Measurements from ENCODE around the gene PPP4R4.
"Not testable (repeated sequence)": the region's sequence is repeated elsewhere in the genome, so short reads cannot be mapped to it uniquely, and the experiment has no call there.

The PPP4R4 gene

DNA sequence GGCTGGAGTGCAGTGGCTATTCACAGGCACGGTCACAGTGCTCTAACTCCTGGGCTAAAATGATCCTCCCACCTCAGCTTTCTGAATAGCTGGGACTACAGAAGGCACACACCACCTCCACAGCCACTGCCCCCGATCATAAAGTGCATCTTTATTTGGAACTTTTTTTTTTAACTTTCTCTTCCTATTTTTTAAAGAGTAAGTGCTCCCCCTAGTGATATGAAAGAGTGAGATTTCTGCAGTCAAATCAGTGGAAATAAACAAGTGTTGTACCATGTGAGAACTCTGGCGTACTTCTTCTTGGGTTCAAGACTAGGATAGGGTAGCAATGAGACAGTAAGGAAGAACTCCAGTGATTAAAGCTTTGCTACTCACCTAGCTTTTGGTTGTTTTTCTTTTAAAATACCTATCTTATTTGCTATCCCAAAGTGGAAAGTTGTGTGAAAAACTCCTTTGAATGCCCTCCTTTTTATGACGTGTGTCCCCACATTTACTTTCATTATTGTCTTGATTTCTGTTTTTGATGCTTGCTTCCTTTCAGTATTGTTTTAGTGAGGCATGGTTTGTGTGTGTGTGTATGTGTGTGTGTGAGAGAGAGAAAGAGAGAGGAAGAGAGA is 6.6 kb downstream of the PPP4R4 start:
- FAIRE-seq = peak; percentile 81

DNA sequence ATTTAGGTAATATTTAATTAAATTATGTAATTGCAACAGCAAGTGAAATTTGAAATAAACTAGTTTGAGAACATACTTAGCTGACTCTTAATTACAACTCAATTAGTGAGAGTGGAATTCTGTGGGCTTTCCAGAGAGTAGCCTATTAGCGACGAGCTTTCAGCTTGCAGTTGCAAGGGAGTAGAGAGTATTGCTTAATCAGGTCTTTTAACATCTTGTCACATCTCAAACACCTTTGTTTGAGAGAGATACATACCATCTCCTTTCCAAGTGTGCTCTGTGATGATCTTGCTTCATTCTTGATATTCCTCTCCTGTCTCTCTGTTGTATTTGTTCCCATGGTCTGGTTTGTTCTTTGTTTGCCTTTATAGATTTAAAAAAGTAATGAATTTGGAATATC is 7.7 kb downstream of the PPP4R4 start:
- no peak for FAIRE-seq

DNA sequence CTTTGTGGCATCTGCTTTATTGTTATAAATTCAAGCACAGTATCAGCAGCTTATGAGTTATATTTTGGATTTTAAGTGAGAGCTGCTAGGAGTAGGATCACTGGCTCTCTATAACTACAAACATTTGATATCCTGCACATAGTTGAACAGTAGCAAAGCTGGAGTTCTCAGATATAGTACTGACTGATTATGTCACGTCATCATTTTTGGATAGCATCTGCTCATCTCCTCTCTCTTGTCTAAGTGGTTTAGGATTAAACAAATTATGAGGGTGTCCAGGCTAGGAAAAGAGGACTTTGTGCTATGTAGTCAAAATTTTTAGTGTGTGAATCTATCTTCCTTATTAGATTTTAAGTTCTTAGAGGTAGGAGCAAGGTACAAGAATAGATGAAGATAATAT is 18.4 kb downstream of the PPP4R4 start:
- FAIRE-seq = no peak

DNA sequence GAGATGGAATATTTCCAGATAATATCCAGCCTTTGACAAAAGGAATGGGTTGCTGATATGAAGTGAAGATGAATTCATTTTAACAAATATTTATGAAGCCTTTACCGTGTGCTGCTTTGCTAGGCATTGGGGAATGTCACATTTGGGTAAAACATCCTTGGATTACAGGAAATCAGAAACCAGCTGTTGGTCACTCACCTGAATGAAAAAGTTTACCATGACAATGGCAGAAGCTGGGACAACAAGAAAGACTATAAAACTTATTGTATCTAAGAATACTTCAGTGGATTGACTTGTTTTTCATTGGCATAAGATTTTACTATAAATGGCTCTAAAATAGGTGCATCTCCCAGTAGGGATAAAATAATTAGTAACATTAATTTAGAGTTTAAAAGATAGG is 19.7 kb downstream of the PPP4R4 start:
- no peak for FAIRE-seq

DNA sequence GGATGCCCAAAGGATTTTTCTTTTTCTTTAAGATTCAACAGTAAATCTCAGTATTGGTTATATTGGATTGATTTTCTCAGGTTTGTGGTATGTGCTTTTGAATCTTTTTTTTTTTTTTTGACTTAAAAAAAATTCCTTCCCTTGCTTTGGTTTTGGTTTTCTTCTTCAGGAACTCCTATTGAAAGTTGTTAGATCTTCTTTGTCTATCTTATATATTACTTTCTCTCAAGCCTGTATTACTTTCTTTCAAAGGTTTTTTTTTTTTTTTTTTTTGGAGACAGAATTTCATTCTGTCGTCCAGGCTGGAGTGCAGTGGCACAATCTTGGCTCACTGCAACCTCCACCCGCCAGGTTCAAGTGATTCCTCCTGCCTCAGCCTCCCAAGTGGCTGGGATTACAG is 21.9 kb downstream of the PPP4R4 start:
- FAIRE-seq = no peak

DNA sequence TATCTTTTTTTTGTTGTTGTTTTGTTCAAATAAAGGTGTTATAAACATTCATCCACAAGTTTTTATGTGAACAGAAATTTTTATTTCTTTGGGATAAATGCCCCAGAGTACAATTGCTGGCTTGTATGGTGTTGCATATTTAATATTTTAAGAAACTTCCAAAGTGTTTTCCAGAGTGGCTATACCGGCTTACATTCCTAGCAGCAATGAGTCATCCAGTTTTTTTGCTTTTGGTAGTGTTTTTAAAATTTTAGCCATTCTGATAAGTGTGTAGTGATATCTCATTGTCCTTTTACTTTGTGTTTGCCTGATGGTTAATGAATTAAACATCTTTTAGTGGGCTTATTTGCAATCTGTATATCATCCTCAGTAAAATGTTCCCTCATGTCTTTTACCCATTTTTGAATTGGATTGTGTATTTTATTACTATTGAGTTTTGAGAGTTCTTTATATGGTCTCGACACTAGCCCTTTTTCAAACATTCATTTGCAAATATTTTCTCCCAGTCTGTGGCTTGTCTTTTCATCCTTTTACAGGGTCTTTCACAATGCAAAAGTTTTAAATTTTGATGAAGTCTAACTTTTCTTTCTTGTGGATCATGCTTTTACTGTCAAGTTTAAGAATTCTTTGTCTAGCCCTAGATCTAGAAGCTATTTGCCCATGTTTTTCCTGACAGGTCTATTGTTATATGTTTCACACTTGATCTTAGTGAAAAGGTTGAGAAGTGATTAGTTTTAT is 29.5 kb downstream of the PPP4R4 start:
- FAIRE-seq = no peak

DNA sequence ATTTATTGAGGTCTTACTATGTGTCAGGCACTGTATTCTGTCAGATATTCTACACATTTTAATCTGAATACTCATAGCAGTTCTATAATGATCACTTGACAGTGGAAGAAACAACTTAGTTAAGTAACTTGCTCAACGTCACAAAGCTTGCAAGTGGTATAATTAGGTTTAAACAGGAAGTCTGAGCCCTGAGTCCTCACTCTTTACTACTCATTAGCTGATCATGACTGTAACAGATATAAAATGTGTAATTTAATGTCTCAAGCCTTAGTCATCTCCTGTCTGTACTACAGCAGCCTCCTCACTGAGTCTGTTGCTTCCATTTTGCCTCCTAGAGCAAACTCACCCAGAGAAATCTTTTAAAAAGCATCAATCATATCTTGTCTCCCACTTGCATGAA is 38.9 kb downstream of the PPP4R4 start:
- FAIRE-seq = no peak

DNA sequence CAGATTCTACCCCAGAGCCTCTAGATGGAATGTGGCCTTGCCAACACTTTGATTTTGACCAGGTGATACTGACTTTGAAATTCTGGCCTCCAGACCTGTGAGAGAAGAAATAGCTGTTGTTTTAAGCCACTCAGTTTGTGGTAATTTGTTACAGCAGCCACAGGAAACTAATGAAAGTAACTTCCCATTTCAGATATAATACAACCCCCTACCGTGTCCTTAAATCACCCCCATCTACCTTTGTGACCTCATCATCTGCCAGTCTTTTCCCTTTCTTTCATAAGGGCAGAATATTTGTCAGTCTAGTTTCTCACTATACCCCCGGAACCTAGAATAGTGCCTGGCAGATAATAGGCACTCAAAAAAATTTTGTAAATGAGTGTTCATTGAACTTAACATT is 39.6 kb downstream of the PPP4R4 start:
- FAIRE-seq = no peak

DNA sequence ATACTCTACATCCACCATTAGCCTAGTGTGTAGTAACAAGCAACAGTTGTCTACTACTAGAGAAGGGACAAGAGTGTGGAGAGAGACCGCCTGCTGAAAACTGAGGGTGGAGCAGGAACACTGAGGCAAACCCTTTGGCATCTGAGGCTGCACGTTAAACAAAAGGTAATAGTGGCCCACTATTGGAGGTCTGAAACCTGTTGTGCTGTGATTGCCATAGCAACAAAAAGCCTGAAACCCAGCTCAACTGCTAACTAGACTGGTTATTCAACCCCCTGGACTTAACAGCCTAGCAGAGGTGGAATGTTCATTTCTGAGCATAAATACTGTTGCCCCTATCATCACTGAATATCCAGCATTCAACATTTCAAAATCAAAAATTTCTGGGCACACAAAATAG is 43.0 kb downstream of the PPP4R4 start:
- FAIRE-seq = no peak

DNA sequence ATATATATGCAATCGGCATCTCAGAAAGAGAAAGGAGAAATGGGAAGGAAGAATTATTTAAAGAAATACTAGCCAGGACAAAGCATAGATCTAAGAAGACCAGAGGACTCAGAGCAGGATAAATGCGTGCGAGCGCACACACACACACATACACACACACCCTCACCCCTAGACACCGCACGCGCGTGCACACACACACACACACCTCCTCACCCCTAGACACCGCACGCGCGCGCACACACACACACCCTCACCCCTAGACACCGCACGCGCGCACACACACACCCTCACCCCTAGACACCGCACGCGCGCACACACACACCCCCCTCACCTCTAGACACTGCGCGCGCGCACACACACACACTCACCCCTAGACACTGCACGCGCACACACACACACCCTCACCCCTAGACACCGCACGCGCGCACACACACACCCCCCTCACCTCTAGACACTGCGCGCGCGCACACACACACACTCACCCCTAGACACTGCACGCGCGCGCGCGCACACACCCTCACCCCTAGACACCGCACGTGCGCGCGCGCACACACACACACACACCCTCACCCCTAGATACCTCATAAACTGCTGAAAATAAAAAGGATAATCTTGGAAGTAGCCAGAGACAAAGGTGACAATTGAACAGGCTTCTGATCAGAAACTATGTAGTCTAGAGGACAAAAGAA is 44.2 kb downstream of the PPP4R4 start:
- not testable (repeated sequence) for FAIRE-seq

DNA sequence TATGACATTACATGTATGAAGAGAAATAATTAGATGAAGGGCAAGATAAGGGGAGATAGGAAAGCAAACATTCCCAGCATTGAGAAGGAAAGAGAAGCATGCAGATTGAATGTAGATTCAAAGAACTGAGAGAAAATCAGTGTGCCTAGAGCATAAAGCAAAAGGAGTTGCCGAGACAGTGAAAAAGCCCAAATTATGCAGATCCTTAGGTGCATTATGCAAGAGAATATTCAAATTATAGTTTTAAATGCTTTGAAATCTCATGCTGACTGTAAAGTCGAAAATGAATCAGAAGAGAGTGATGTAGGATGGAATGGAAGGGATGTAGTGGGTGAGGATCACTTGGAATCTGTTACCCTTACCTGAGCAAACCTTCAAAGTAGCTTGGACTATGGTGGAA is 49.9 kb downstream of the PPP4R4 start:
- FAIRE-seq = no peak

DNA sequence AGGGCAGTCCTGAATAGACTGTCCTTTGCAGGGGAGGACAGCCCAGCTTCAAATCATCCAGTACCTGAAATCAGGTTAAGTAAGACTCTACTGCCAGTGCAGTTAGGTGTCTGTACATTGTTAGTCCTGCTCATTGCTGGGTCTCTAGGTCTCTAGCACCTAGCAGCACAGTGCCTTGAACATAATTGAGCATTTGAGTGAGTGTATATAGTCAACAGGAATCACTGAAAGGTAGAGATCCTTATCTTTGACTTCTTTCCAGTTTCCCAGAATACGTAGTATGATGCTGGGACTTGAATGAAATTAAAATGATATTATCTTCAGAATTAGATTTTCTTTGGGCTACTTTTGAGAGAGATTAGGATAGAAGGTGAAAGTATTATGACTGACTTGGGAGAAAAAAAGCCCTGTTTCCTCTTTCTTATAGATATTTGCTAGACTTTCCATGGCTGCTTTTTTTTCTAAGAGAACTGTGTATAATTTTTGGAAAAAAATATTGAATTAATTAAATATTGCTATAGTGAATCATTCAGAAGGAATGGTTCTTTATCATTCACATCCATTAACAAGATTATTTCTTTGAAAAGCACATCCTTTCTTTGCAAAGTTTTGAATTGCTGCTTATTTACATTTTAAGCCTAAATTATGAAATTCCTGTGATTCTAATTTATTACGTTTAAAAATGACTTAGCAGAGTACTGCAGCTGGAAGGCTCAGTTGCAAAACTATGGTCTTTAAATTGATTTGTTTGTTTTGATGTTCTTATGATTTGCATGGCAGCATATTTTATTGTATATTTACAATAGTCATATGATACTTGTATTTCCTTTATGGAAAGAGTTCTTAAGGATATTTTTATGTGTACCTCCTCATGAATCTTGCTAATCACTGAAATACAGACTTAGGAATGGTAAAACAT is 51.6 kb downstream of the PPP4R4 start:
- FAIRE-seq = no peak

DNA sequence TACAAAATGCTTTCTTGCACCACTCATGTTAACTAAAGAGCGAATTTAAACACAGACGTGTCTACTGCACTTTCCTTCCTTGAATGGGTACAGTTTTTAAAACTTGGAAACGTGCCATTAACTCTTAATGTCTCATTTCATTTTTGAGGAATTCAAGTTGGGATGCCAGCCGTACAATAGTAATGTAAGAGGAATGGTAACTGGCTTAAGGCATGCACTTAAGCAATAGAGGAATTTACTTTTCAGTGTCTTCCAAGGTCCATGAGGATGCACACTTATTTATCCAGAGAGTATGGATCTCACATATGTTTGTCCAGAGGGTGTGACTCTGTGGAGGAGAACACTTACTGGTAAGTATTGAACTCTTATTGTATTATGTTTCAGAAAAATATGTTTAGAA is 52.9 kb downstream of the PPP4R4 start:
- no peak for FAIRE-seq

DNA sequence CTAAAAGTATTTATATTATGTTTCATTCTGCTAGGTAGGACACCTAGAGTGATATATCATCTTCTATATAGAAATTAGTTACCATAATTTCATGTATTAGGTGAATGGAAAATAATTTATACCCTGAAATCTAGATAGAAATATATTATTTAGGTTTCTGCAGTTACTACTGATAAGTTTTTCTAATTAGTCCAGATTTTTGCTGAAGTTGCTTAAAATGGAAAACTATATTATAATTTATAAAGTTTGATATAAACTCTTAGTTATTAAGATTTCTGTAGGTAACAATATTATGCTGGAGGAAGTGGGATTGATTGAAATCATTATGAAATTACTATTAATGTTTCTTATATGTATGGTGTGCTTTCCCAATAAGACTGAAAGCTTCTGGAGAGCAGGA is 62.9 kb downstream of the PPP4R4 start:
- FAIRE-seq = no peak

DNA sequence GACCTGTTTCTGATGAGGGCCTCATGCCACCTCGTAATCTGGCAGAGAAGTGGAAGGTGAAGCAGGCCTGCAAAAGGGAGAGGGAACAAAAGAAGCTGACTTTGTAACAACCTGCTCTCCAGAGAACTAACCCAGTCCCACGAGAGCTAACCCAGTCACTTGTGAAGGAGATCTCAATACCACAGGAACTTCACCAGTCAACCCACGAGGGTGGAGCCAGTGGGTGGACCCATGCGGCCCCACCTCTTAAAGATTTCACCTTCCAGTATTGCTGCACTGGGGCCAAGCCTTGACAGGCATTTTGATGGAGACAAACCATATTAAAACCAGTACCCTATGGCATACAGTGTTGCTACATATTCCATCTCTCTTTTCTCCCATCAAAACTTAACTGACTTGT is 63.9 kb downstream of the PPP4R4 start:
- FAIRE-seq = no peak

DNA sequence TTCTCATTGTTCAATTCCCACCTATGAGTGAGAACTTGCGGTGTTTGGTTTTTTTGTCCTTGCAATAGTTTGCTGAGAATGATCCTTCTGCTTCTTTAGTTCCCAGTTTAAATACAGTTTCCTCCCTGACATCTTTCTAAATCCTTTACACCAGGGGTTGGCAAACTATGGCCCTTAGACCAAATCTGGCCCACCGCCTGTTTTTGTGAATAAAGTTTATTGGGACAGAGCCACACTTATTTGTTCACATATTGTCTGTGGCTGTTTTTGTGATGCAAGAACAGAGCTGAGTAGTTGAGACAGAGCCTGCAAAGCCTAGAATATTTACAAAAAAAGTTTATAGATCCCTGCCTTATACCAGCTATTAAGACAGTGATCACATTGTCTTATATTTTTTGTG is 65.3 kb downstream of the PPP4R4 start:
- FAIRE-seq = no peak

DNA sequence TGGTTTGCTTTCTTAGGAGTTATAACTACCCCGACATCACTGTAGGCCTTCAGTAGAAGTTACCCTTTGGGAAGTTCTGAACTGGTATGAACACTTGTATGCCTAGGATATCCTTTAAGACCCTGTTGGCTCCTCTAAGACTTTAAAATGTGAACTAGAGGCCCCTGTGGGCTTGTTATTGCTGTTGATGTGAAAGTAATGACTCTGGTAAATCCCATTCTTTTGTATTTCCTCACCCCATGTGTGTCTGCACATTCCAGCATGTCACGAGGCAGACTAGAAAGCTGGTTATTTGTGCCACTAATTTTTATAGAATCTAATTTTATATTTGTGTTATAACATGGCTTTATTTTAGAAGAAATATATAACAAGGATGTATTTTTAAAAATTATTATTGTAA is 70.1 kb downstream of the PPP4R4 start:
- no peak for FAIRE-seq

DNA sequence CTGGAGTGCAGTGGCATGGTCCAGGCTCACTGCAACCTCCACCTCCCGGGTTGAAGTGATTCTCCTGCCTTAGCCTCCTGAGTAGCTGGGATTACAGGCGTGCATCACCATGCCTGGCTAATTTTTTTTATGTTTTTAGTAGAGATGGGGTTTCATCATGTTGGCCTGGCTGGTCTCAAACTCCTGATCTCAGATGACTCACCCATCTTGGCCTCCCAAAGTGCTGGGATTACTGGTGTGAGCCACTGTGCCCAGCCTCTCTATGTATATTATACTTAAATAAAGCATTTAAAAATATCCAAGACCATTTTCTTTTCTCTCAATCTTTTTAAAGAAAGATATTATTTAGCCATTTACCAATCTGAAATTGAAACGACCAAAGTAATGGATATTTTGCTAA is 90.1 kb downstream of the PPP4R4 start:
- FAIRE-seq = not testable (repeated sequence)

DNA sequence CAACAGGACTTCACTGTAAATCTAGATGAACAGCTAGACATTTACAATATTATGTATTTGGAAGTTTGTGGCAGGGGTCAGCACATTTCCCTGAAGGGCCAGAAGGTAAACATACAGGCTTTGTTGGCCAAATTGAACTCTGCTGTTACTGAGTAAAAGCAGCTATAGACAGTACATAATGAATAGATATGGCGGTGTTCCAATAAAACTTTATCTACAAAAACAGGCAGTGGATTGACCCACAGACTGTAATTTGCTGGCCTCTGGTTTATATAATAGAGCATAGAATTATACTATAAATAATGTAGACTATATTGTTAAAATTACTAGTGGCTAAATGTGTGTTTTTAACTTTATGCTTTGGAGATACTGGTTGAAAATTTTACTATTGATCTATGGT is 93.2 kb downstream of the PPP4R4 start:
- FAIRE-seq = no peak

DNA sequence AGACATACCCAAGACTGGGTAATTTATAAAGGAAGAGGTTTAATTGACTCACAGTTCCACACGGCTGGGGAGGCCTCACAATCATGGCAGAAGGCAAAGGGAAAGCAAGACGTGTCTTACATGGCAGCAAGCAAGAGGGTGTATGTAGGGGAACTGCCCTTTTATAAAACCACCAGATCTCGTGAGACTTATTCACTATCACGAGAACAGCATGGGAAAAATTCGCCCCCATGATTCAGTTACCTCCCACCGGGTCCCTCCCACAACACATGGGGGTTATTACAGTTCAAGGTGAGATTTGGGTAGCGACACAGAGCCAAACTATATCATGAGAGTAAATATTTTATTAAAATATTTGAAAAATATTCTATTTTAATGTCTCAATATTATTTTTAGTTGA is 94.5 kb downstream of the PPP4R4 start:
- FAIRE-seq = not testable (repeated sequence)

DNA sequence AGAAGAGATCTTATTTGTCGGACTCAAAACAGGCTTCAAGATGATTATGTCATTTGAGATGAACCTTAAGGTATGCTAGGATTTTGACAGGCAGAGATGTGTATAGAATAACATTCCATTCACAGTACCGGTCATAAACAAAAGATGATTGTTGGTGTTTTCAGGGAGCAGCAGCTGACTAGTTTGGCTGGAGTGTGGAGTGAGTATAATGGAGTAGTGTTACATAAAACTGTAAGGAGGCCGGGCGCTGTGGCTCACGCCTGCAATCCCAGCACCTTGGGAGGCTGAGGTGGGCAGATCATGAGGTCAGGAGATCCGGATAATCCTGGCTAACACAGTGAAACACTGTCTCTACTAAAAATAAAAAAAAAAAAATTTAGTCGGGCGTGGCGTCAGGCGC is 95.0 kb downstream of the PPP4R4 start:
- no peak for FAIRE-seq

DNA sequence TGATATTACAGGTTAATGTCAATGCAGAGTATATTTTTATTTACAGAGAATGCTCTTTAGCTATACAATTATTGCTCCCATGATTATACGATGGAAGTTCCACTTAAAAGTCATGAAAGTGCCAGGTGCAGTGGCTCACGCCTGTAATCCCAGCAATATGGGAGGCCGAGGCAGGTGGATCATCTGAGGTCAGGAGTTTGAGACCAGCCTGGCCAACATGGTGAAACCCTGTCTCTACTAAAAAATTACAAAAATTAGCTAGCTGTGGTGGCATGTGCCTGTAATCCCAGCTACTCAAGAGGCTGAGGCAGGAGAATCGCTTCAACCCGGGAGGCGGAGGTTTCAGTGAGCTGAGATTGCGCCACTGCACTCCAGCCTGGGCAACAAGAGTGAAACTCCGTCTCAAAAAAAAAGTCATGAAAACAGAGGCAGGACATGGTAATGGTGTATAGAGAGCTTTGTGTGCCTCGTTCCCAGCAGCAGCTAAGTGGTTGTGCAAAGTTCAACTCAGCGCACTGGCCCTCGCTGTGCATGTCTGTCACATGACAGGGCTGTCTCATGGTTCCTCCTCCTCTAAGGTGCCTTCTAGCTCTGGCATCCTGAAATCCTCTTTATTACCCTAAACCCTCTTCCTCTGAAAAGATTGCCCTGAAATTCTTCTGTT is 102.9 kb downstream of the PPP4R4 start:
- FAIRE-seq = not testable (repeated sequence)

DNA sequence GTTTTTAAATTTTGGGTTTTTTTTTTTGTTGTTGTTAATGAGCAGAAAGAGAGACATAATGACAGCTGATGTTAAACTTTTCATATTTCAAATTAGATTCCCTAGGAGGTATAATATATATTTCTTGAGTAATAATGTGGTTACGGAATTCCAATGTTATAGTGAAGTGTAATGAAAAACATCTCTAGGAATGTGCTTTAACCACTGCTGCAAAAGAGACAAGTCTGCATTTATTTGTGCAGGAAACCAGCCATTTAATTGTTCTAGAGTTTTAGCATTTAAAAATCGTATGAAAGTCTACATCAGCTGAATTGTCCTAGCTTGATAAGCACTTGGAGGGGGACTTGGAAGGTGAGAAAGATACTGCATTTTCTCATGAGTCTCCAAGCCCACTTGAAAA is 104.6 kb downstream of the PPP4R4 start:
- FAIRE-seq = no peak
